ENCODE measurements around the gene ROPN1L.

The ROPN1L gene

DNA sequence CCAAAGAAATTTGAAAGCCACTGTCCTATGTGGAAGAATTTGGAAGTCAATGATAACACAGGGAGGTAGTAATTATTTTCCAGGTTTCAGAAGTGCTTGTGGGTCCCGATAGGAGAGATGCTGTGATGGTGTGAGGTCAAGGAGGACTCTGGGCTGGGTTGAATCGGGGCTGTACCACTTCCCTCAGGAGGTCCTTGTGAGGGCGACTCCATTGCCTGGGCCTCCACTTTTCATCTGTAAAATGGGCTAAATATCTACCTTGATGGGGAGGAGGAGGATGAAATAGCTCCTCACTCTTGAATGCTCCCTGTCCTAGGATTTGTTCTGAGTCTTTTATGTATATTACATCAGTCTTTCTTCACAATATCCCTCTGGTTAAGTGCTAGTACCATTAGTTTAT lies 59.0 kb downstream of the ROPN1L start:
- TF ChIP-seq, protein P1, sequence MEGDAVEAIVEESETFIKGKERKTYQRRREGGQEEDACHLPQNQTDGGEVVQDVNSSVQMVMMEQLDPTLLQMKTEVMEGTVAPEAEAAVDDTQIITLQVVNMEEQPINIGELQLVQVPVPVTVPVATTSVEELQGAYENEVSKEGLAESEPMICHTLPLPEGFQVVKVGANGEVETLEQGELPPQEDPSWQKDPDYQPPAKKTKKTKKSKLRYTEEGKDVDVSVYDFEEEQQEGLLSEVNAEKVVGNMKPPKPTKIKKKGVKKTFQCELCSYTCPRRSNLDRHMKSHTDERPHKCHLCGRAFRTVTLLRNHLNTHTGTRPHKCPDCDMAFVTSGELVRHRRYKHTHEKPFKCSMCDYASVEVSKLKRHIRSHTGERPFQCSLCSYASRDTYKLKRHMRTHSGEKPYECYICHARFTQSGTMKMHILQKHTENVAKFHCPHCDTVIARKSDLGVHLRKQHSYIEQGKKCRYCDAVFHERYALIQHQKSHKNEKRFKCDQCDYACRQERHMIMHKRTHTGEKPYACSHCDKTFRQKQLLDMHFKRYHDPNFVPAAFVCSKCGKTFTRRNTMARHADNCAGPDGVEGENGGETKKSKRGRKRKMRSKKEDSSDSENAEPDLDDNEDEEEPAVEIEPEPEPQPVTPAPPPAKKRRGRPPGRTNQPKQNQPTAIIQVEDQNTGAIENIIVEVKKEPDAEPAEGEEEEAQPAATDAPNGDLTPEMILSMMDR (IDR thresholded peaks at IDR 0.05), result no peak
- DNase-seq, result no peak
- H3K4me1 ChIP-seq, result no peaks in the 10 kb centered on the region
- no peaks in the 10 kb centered on the region for H3K9me3 ChIP-seq
- no peaks in the 10 kb centered on the region for H3K36me3 ChIP-seq
- H3K27ac ChIP-seq, result no peak overlapping the region
- intact Hi-C loops (cut with DNase I; ENCODE audit: low total_unique reads), result no loop called here
- no peaks in the 10 kb centered on the region for H3K27me3 ChIP-seq
- no peak overlapping the region for H3K4me3 ChIP-seq

DNA sequence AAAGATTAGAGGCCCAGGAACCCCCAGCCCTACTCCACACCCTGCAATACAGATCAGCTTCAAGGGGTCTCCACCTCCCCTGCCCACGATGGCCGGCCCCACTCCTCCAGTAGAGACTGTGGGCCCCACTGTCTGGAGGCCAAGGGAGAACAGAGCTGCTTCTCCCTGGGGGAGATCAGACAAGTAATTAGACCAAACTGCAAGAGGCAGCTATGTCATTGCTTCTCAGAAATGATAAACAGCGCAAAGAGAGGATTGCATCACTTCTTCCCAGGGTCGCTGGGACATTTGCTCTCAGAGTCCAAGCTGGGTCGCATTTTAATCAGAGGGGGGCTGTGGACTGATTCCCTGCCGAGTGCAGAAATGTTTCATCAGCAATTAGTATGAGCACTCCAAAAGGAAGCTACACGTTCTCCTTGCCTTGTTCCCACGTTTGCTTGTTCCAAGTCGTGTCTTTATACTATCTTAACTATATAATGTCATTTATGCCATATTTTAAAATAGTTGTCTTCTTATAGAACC lies 59.9 kb downstream of the ROPN1L start:
- Histone ChIP-seq H3K4me3 (no peak overlapping the region), H3K36me3 (no peaks in the 10 kb centered on the region), H3K9me3 (no peaks in the 10 kb centered on the region), H3K27me3 (no peaks in the 10 kb centered on the region), H3K4me1 (no peaks in the 10 kb centered on the region), H3K27ac (no peak overlapping the region)
- TF ChIP-seq, protein P1 (IDR thresholded peaks at IDR 0.05), result no peak
- DNase-seq, result no peak
- intact Hi-C loops (cut with DNase I; ENCODE audit: low total_unique reads), result no loop called here

DNA sequence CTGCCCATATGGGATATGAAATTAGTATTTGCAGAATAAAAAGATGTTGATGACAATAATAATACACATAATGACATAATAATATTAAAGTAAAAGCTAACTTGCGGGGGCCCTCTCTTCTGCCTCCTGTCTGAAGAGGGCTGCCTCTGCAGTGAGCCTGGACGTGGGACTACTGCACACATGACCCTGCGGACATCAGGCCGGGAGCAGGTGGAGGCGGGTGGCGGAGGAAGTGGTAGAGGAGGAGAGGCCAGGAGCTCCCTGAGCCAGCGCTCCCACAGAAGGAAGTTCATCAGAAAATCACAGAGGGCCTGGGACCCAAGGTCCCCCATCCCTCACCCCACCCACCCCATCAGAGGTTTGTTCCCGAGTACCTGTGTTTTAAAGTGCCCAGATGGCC lies 60.5 kb downstream of the ROPN1L start:
- intact Hi-C loops (cut with DNase I; ENCODE audit: low total_unique reads), result no loop called here

DNA sequence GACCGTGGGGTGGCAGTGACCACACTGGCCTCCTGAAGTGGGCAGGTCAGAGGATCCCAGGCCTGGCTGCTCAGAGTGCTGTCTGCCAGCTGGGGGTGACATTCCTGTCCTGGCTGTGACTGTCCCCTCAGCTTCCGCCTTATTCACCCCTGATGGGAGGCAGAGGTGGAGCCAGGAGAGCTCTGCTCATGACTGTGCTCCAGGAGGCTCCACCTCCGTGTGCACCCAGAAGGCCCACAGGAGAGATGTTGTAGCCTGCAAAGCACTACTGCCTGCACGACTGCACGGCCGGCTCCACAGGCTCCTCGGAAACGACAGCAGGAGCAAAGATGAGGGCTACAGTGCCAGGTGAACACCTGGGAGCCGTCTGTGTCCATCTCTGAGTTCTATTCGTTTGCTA lies 60.9 kb downstream of the ROPN1L start:
- H3K4me1 ChIP-seq, result no peaks in the 10 kb centered on the region
- TF ChIP-seq, protein P1 (IDR thresholded peaks at IDR 0.05), result no peak

More for the DNA sequence above, 60.5 kb downstream of the ROPN1L start:
- Histone ChIP-seq H3K4me3 (no peak overlapping the region), H3K27me3 (no peaks in the 10 kb centered on the region), H3K4me1 (no peaks in the 10 kb centered on the region), H3K9me3 (no peaks in the 10 kb centered on the region), H3K27ac (no peak overlapping the region), H3K36me3 (no peaks in the 10 kb centered on the region)
- TF ChIP-seq, protein P1 (IDR thresholded peaks at IDR 0.05), result no peak
- DNase-seq, result no peak

DNA sequence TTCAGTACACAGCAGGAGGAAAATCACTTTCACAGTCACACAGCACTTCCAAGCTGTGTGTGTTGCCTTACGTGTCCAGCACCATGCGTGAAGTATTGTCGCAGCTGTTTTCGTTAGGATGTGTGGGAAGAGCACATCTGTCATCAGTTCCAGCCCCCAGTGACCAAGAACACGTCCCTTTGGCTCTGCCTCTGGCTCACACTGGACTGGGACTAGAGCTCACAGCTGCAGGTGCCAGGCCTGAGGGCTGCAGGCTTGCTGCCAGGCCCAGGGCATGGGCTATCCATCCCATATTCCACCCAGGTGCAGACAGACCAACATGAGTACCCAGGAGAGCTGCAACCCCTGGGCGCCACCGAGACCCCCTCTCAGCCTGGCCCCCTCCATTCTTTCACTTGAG lies 61.6 kb downstream of the ROPN1L start:
- no peaks in the 10 kb centered on the region for H3K36me3 ChIP-seq
- no peak overlapping the region for H3K27ac ChIP-seq
- no peak overlapping the region for H3K4me3 ChIP-seq
- H3K9me3 ChIP-seq, result no peaks in the 10 kb centered on the region
- DNase-seq, result no peak
- H3K27me3 ChIP-seq, result no peaks in the 10 kb centered on the region
- intact Hi-C loops (cut with DNase I; ENCODE audit: low total_unique reads), result no loop called here
- H3K4me1 ChIP-seq, result no peaks in the 10 kb centered on the region
- TF ChIP-seq, protein P1 (IDR thresholded peaks at IDR 0.05), result no peak

More for the DNA sequence above, 60.9 kb downstream of the ROPN1L start:
- intact Hi-C loops (cut with DNase I; ENCODE audit: low total_unique reads), result no loop called here
- Histone ChIP-seq H3K9me3 (no peaks in the 10 kb centered on the region), H3K27me3 (no peaks in the 10 kb centered on the region), H3K27ac (no peak overlapping the region), H3K4me3 (no peak overlapping the region), H3K36me3 (no peaks in the 10 kb centered on the region)
- no peak for DNase-seq

Data from tibial artery (tissue), 4 donors.